Skeletal muscle satellite cell (primary cell): ENCODE results near the gene KIAA1549.

Experiments used
- H3K27me3 ChIP-seq: 2 replicates; pipeline ENCODE4 v1.7.0; 2013; ENCODE audit warnings: low read length; ENCODE audit not compliant: control insufficient read depth, insufficient read depth
- H3K36me3 ChIP-seq: 2 replicates; pipeline ENCODE4 v1.7.0; 2013; ENCODE audit warnings: mild to moderate bottlenecking, control low read depth, low read length; ENCODE audit not compliant: insufficient read depth
- H3K4me1 ChIP-seq: 2 replicates; pipeline ENCODE4 v1.7.0; 2013; ENCODE audit warnings: low read length; ENCODE audit not compliant: control insufficient read depth, insufficient read depth
- H3K4me2 ChIP-seq: 2 replicates; pipeline ENCODE4 v1.7.0; 2013; ENCODE audit warnings: mild to moderate bottlenecking, low read length
- H3K4me3 ChIP-seq: 2 replicates; pipeline ENCODE4 v1.7.0; 2013; ENCODE audit warnings: low read length
- H3K9ac ChIP-seq: 2 replicates; pipeline ENCODE4 v1.7.0; 2013; ENCODE audit warnings: mild to moderate bottlenecking, low read depth, low read length, moderate library complexity
- H3K9me3 ChIP-seq: replicated peaks from 2 replicates; pipeline ENCODE4 v1.7.0; 2013; ENCODE audit warnings: mild to moderate bottlenecking, control low read depth, low read length

The KIAA1549 gene

GRCh38 chr7:138974103-138974502 is 7.1 kb downstream of the KIAA1549 start:
- no peak overlapping the region for H3K4me2 ChIP-seq
- no peak overlapping the region for H3K9ac ChIP-seq
- H3K4me3 ChIP-seq: no peak overlapping the region
- H3K36me3 ChIP-seq: no peaks in the 10 kb centered on the region
- no peaks in the 10 kb centered on the region for H3K9me3 ChIP-seq
- no peaks in the 10 kb centered on the region for H3K27me3 ChIP-seq
- H3K4me1 ChIP-seq: peaks cover 6% of the 10 kb centered on the region

- no peaks in the 10 kb centered on the region for H3K9me3 ChIP-seq
- H3K4me3 ChIP-seq: no peak overlapping the region
- no peak overlapping the region for H3K4me2 ChIP-seq
- no peak overlapping the region for H3K9ac ChIP-seq
- H3K36me3 ChIP-seq: no peaks in the 10 kb centered on the region
- H3K4me1 ChIP-seq: peaks cover 6% of the 10 kb centered on the region
- no peaks in the 10 kb centered on the region for H3K27me3 ChIP-seq
These were observed 10.2 kb downstream of the KIAA1549 start for GRCh38 chr7:138970952-138971351.

- Histone ChIP-seq H3K36me3 (no peaks in the 10 kb centered on the region), H3K4me3 (no peak overlapping the region), H3K4me1 (peaks cover under 1% of the 10 kb centered on the region), H3K27me3 (no peaks in the 10 kb centered on the region), H3K9ac (no peak overlapping the region), H3K9me3 (no peaks in the 10 kb centered on the region), H3K4me2 (no peak overlapping the region)
These were observed 10.7 kb downstream of the KIAA1549 start for GRCh38 chr7:138970446-138970845.

GRCh38 chr7:138967159-138967558 is 14.0 kb downstream of the KIAA1549 start:
- no peak overlapping the region for H3K4me3 ChIP-seq

GRCh38 chr7:138964624-138965436 is 16.4 kb downstream of the KIAA1549 start:
- Histone ChIP-seq H3K4me1 (no peaks in the 10 kb centered on the region), H3K4me3 (no peak overlapping the region), H3K36me3 (no peaks in the 10 kb centered on the region), H3K4me2 (no peak overlapping the region), H3K9me3 (no peaks in the 10 kb centered on the region), H3K9ac (no peak overlapping the region), H3K27me3 (no peaks in the 10 kb centered on the region)

More at GRCh38 chr7:138967159-138967558, 14.0 kb downstream of the KIAA1549 start:
- Histone ChIP-seq H3K9me3 (no peaks in the 10 kb centered on the region), H3K36me3 (no peaks in the 10 kb centered on the region), H3K4me1 (no peaks in the 10 kb centered on the region), H3K9ac (no peak overlapping the region), H3K27me3 (no peaks in the 10 kb centered on the region), H3K4me2 (no peak overlapping the region)

- H3K4me3 ChIP-seq: no peak overlapping the region
- no peak overlapping the region for H3K9ac ChIP-seq
These were observed 17.5 kb downstream of the KIAA1549 start for GRCh38 chr7:138963675-138964074.

GRCh38 chr7:138962561-138963270 is 18.5 kb downstream of the KIAA1549 start:
- H3K4me1 ChIP-seq: no peaks in the 10 kb centered on the region
- H3K36me3 ChIP-seq: no peaks in the 10 kb centered on the region
- H3K4me3 ChIP-seq: no peak overlapping the region
- no peaks in the 10 kb centered on the region for H3K9me3 ChIP-seq
- H3K27me3 ChIP-seq: no peaks in the 10 kb centered on the region
- no peak overlapping the region for H3K9ac ChIP-seq
- H3K4me2 ChIP-seq: no peak overlapping the region

More at GRCh38 chr7:138963675-138964074, 17.5 kb downstream of the KIAA1549 start:
- Histone ChIP-seq H3K27me3 (no peaks in the 10 kb centered on the region), H3K4me2 (no peak overlapping the region), H3K4me1 (no peaks in the 10 kb centered on the region), H3K9me3 (no peaks in the 10 kb centered on the region), H3K36me3 (no peaks in the 10 kb centered on the region)

- H3K4me3 ChIP-seq: no peak overlapping the region
- H3K9me3 ChIP-seq: no peaks in the 10 kb centered on the region
- no peaks in the 10 kb centered on the region for H3K27me3 ChIP-seq
- no peaks in the 10 kb centered on the region for H3K36me3 ChIP-seq
- H3K4me1 ChIP-seq: no peaks in the 10 kb centered on the region
- H3K9ac ChIP-seq: no peak overlapping the region
- no peak overlapping the region for H3K4me2 ChIP-seq
These were observed 20.0 kb downstream of the KIAA1549 start for GRCh38 chr7:138961159-138961558.

- no peaks in the 10 kb centered on the region for H3K27me3 ChIP-seq
- H3K9me3 ChIP-seq: no peaks in the 10 kb centered on the region
- H3K4me1 ChIP-seq: no peaks in the 10 kb centered on the region
- no peak overlapping the region for H3K9ac ChIP-seq
- no peaks in the 10 kb centered on the region for H3K36me3 ChIP-seq
- H3K4me3 ChIP-seq: no peak overlapping the region
- no peak overlapping the region for H3K4me2 ChIP-seq
These were observed 22.7 kb downstream of the KIAA1549 start for GRCh38 chr7:138958391-138958956.

GRCh38 chr7:138957753-138958390 is 23.3 kb downstream of the KIAA1549 start:
- H3K4me2 ChIP-seq: no peak overlapping the region
- no peaks in the 10 kb centered on the region for H3K4me1 ChIP-seq
- no peaks in the 10 kb centered on the region for H3K9me3 ChIP-seq
- no peaks in the 10 kb centered on the region for H3K27me3 ChIP-seq
- H3K9ac ChIP-seq: no peak overlapping the region
- H3K36me3 ChIP-seq: no peaks in the 10 kb centered on the region
- no peak overlapping the region for H3K4me3 ChIP-seq

- Histone ChIP-seq H3K36me3 (no peaks in the 10 kb centered on the region), H3K4me1 (no peaks in the 10 kb centered on the region), H3K9ac (no peak overlapping the region), H3K4me2 (no peak overlapping the region), H3K4me3 (no peak overlapping the region), H3K9me3 (no peaks in the 10 kb centered on the region), H3K27me3 (no peaks in the 10 kb centered on the region)
These were observed 24.0 kb downstream of the KIAA1549 start for GRCh38 chr7:138957217-138957616.
